C4-2B (cell line): ENCODE results near the gene OR5W2.
"Not testable (repeated sequence)": the region's sequence is repeated elsewhere in the genome, so short reads cannot be mapped to it uniquely, and the experiment has no call there.

ENCODE experiments used
- ZFX ChIP-seq: fragments of 450-650 bp; IDR thresholded peaks from 2 replicates; pipeline ENCODE4 v1.6.1; 2017
- TF ChIP-seq, protein P1 (sequence below): fragments of 450-650 bp; conservative IDR thresholded peaks from 2 replicates; pipeline ENCODE4 v1.5.1; 2017; ENCODE audit warnings: mild to moderate bottlenecking

DNA sequence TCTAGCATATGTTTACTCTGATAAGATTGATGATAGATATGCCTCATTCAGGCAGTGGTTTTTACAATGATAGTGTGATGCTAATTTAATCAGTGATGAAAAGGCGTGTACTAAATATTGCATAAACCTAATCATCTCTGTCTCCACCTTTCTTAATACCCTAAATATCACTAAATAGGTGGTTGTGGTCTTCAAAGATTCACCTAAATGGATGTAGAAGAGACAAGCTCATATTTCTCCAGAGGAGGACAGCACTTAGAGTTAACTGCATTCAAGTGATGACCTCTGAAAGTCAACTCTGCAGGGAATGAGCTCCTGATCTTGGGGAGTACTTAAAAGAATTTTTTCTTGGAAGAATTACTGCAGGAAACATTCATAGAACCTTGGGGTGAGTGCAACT lies 31.4 kb downstream of the OR5W2 start, which contains the start of gene TRIM51:
- TF ChIP-seq, protein P1, sequence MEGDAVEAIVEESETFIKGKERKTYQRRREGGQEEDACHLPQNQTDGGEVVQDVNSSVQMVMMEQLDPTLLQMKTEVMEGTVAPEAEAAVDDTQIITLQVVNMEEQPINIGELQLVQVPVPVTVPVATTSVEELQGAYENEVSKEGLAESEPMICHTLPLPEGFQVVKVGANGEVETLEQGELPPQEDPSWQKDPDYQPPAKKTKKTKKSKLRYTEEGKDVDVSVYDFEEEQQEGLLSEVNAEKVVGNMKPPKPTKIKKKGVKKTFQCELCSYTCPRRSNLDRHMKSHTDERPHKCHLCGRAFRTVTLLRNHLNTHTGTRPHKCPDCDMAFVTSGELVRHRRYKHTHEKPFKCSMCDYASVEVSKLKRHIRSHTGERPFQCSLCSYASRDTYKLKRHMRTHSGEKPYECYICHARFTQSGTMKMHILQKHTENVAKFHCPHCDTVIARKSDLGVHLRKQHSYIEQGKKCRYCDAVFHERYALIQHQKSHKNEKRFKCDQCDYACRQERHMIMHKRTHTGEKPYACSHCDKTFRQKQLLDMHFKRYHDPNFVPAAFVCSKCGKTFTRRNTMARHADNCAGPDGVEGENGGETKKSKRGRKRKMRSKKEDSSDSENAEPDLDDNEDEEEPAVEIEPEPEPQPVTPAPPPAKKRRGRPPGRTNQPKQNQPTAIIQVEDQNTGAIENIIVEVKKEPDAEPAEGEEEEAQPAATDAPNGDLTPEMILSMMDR, result not testable (repeated sequence)
- not testable (repeated sequence) for TF ChIP-seq ZFX
